Measurements from ENCODE around the gene RFTN2.
"Not testable (repeated sequence)": the region's sequence is repeated elsewhere in the genome, so short reads cannot be mapped to it uniquely, and the experiment has no call there.

RFTN2 gene

DNA sequence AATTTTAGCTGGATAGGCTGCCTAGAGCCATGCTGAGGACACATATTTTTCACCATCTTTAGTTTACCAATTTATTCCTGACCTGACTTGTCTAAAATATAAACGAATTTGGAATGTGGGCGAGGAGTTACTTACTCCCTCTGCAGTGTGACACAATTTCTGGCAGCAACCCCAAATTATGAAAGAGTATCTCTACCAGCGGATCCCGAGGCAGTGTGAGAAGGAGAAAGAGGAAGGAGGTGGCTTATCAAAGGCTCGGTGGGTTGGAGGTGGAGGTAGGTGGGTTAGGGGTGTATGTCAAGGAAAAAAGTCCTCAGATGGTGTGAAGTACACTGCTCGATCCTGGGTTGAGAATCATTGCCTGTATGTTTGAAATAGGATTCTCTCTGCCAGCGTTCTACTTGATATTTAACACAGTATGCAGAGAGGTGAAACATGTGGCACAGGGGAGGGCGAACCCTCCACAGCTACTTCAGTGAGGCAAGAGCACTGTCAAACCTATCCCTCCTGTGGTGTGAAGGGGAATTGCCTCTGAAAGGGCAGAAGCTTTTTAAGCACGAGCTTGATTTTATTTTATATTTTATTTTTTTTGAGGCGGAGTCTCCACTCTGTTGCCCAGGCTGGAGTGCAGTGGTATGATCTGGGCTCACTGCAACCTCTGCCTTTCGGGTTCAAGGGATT lies 76.0 kb downstream of the RFTN2 start:
- no peak for DNase-seq

DNA sequence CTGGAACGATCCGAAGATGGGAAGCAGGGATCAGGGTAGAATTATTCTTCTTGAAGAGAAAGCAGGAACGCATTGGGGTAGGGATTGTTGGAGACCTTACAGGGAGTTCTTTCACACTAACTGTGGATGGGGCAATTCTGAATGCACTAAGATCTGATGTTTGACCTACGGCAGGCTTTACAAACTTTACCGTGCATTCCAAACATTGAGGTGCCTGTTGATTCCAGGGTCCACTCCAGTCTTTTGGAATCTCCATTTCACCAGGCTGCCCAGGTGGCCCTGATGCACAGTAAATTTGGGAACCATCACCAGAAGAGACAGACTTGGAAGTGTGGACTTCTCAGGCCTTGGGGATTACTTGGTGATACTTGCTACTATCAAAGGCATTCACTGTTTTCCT lies 76.9 kb downstream of the RFTN2 start:
- no peak for DNase-seq

DNA sequence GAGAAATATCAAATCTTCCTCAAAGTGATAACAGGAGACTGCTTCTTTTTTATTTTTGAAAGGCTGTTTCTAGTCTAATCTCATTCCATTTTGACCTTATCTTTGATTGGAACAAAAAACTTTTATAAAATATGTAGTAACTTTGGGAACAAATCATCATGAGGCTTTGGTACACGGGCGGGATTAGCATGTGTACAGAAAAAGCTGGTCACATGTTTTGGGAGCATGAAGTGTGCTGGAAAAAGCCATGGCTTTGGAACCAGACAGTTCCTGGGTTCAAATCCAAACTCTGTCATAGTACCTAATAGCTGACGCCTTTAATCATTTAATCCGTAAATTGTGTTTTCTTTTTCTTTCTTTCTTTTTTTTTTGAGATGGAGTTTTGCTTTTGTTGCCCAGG lies 78.2 kb downstream of the RFTN2 start:
- no peak for DNase-seq

DNA sequence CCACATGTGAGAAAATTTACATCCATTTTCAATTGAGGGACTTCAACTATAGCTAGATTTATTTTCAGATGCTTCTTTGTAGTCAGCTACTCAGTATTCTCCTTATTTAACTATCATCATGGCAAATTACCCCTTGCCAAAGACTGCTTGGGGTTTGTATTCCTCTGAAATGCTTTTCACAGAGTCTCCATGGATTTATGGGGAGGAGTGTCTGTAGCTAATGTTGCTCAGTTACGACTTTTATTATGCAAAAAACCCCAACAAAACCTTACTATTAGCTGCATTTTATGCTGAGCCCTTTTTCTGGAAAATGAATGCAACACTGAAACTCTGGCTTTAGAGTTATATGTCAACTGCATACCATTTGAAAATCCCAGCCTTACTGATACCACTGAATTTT lies 78.6 kb downstream of the RFTN2 start:
- DNase-seq: no peak

DNA sequence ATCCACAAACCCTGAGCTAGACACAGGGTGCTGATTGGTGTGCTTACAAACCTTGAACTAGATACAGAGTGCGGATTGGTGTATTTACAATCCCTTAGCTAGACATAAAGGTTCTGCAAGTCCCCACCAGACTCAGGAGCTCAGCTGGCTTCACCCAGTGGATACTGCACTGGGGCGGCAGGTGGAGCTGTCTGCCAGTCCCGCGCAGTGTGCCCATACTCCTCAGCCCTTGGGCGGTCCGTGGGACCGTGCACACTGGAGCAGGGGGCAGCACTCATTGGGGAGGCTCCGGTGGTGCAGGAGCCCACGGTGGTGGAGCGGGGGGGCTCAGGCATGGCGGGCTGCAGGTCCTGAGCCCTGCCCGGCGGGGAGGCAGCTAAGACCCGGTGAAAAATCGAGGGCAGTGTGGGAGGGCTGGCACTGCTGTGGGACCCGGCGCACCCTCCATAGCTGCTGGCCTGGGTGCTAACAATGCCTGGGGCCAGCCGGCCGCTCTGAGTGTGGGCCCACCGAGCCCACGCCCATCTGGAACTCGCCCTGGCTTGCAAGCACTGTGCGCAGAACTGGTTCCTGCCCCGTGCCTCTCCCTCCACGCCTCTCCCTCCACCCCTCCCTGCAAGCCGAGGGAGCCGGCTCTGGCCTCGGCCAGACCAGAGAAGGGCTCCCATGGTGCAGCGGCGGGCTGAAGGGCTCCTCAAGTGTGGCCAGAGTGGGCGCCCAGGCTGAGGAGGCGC lies 83.9 kb downstream of the RFTN2 start:
- no peak for DNase-seq

DNA sequence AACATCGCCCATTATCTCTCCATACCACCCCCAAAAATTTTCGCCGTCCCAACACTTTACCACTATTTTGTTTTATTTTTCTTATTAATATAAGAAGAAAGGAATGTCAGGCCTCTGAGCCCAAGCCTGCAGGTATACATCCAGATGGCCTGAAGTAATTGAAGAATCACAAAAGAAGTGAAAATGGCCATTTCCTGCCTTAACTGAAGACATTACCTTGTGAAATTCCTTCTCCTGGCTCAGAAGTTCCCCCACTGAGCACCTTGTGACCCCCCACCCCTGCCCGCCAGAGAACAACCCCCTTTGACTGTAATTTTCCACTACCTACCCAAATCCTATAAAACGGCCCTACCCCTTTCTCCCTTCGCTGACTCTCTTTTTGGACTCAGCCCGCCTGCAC lies 88.1 kb downstream of the RFTN2 start:
- DNase-seq: not testable (repeated sequence)

DNA sequence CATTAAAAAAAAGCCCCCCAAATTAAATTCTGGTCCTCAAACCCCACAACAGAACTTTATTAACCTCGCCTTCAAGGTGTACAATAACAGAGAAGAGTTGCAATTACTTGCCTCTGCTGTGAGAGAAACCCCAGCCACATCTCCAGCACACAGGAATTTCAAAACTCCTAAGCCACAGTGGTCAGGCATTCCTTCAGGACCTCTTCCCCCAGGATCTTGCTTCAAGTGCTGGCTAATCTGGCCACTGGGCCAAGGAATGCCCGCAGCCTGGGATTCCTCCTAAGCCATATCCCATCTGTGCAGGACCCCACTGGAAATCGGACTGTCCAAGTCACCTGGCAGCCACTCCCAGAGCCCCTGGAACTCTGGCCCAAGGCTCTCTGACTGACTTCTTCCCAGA lies 95.2 kb downstream of the RFTN2 start:
- not testable (repeated sequence) for DNase-seq

DNA sequence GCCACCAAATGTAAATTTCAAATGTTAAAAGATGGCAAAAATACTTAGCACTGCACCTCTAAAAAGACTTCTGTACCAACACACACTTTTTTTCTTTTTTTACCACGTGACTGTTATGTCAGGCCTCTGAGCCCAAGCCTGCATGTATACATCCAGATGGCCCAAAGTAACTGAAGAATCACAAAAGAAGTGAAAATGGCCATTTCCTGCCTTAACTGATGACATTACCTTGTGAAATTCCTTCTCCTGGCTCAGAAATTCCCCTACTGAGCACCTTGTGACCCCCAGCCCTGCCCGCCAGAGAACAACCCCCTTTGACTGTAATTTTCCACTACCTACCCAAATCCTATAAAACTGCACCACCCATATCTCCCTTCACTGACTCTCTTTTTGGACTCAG lies 97.1 kb downstream of the RFTN2 start:
- not testable (repeated sequence) for DNase-seq

DNA sequence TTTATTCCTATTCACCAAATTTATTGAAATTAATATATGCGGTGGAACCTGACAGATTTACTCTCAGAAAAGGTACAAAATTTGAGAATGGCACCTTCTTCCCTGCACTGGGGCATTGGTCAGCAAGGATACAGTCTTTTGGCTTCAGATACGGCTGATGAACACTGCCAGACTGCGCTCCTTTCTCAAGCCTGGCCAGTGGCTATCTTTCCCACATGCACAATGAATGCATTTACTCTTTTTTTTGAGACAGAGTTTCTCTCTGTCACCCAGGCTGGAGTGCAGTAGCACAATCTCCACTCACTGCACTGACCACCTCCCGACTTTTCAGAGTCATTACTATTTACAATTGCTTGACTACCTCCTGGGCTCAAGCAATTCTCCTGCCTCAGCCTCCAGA lies 97.9 kb downstream of the RFTN2 start:
- no peak for DNase-seq

DNA sequence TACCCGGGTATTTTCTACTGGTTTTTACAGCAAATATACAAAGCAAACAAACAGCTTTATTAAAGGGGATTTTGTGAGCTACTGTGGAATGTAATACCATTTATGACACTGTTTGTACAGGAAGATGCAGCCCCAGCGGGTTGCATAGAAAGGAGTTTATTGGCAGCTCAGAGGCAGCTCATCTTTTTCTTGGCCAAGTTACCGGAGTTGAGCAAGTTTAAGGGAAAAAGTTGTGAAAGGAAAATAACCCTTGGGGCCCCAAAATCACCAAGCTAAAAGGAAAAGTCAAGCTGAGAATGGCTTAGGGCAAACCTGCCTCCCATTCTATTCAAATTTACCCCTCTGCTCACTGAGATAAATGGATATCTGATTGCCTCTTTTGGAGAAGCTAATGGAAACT lies 98.8 kb downstream of the RFTN2 start:
- no peak for DNase-seq

DNA sequence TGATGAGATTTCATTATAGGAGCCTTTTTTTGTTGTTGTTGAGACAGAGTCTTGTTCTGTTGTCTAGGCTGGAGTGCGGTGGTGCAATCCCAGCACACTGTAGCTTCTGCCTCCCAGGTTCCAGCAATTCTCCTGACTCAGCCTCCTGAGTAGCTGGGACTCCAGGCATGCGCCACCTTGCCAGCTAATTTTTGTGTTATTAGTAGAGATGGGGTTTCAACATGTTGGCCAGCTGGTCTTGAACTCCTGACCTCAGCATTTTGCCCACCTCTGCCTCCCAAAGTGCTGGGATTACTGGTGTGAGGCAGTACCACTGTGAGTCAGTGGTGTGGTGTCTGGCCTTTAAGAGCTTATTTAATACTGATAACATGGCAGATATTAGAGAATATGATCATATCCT lies 99.4 kb downstream of the RFTN2 start:
- DNase-seq: no peak

DNA sequence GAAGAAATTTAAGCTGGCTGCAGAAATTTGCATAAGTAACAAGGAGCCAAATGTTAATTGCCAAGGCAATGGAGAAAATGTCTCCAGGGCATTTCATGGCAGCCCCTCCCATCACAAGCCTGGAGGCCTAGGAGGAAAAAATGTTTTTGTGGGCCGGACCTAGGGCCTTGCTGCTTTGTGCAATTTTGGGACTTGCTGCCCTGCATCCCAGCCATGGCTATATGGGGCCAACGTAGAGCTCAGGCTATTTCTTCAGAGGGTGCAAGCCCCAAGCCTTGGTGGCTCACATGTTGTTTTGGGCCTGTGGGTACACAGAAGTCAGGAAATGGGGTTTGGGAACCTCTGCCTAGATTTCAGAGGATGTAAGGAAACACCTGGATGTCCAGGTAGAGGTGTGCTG lies 101.8 kb downstream of the RFTN2 start:
- no peak for DNase-seq

DNA sequence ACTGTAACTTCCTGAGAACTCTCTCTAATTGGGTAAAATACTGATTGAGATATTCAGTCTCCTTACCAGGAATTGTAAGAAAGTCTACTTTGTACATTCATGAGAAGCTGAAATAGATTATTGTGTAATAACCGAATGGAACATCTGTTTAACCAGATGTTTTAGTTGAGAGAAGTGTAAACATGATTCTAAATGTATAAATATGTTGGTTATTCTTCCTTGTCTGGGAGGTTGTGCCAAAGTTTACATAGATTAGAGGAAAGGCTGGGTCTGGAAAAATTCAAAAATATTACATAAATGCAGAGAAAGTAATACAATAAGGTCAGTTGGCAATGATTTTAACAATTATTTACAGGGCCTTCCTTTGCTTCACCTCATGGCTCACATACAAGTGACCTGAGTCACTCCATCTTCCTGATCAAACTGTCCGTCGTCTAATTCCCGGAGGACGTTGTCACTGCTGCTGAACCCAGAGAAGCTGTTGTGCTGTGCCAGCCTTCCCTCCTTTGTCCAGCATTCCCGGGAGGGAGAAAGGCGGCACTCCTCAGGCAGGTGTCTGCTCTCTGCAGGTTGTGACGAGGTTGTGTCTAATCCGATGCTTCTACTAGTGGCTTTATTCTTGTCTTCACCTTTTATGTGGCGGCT lies 103.6 kb downstream of the RFTN2 start:
- DNase-seq: no peak

DNA sequence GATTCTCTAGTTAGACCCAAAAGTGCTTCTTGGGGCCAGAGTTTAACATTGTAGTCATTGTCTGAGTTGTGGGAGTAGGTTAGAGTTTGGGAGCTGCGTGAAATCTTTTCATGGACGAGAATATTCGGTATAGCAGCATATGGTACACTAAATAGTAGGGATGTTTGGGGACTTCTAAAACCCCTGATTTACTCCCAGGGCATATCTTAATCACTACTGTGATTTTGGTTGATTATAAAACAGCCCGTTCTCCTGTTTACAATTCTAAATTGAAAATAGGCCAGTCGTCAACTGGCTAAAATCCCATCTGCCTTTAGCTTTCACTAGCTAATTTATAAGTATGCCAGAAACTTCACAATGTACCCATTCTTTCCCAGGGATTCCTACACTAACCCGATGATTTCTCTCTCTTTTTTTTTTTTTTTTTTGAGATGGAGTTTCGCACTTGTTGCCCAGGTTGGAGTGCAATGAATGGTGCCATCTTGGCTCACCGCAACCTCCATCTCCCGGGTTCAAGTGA lies 115.2 kb downstream of the RFTN2 start:
- DNase-seq: no peak

DNA sequence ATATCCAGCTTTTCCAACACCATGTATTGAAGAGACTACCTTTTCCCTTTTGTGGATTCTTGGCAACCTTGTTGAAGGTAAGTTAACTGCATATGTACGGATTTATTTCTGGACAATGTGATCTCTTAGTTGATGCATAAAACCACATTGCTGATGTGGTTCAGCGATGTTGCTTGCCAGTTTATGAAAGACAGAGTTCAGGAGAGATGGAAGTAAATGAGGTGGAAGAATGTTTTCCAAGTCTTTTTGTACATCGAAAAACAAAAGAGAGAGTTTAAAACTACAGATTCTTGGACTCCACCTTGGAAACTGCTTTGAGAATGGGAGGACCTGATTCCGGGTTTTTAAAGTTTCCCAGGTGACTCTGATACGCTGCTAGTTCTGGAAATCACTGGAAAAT lies 115.7 kb downstream of the RFTN2 start:
- no peak for DNase-seq

DNA sequence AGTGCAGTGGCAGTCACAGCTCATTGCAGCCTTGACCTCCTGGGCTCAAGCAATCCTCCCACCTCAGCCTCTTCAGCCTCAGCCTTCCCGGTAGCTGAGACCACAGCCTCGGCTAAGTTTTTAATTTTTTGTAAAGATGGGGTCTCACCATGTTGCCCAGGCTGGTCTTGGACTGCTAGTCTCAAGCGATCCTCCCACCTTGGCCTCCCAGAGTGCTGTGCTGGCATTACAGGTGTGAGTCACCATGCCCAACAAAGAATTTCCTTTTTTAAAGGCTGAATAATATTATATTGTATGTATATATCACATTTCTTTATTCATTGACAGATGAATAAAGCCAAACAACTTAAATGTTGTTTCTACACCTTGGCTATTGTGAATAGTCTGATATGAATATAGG lies 117.0 kb downstream of the RFTN2 start:
- DNase-seq: no peak

DNA sequence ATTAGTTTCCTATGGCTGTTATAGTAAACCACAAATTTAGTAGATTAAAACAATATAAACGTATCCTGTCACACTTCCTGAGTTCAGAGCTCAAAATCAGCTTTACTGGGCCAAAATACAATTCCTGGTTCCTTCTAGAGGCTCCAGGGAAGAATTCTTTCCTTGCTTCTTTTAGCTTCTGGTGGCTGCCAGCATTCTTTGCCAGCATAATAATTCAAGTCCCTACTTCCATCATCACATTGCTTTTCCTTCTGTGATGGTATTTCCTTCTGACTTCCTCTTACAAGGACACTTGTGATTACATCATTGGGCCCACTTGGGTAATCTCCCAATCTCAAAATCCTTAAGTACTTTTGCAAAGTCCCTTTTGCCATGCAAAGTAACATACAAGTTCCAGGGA lies 118.9 kb downstream of the RFTN2 start:
- DNase-seq: no peak

DNA sequence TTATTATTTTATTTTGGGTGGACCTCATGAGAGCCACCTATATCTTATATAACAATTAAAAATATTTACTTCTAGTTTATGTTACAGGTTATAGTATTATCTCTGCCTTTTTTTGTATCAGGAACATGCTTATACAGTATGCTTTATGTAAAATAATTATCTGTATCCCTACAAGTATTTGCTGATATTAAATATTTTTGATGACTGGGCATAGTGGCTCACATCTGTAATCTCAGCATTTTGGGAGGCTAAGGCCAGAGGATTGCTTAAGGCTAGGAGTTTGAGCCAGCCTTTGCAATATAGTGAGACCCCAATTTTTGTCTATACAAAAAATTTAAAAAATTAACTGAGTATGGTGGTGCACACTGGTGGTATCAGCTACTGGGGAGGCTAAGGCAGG lies 119.9 kb downstream of the RFTN2 start:
- no peak for DNase-seq

DNA sequence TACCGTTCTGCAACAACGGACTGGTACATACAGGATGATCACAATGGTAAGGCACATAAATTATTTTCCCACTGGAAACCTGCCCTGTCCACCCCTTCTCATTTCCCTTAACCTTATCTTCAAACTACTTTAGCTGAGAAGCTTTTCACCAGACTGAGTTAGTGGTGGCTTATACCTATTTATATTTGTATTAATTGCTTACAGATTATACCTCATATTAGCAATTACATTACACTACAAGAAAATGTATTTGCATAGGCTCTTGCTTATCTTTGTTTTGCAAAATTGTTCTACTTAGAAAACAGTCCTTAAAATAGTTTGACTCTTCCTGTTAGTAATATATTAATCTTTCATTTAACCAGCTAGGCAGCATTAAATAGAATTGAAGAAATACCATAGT lies 124.1 kb downstream of the RFTN2 start:
- not testable (repeated sequence) for DNase-seq

DNA sequence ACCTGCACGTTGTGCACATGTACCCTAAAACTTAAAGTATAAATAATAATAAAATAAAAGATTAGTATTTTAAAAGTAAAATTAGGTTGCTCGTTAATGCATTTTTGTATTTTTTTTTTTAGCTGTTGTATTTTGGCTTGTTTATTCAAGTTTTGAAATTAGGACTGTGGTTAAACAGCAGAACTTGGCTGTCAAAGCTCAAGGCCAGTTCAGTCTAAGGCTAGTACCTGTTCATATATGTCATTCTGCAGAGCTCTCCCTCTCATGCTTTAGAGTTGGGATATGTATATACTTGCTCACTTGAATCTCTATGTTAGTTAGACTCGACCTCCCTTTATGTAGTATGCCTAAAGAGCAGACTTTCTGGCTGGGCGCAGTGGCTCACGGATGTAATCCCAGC lies 126.8 kb downstream of the RFTN2 start:
- DNase-seq: no peak

DNA sequence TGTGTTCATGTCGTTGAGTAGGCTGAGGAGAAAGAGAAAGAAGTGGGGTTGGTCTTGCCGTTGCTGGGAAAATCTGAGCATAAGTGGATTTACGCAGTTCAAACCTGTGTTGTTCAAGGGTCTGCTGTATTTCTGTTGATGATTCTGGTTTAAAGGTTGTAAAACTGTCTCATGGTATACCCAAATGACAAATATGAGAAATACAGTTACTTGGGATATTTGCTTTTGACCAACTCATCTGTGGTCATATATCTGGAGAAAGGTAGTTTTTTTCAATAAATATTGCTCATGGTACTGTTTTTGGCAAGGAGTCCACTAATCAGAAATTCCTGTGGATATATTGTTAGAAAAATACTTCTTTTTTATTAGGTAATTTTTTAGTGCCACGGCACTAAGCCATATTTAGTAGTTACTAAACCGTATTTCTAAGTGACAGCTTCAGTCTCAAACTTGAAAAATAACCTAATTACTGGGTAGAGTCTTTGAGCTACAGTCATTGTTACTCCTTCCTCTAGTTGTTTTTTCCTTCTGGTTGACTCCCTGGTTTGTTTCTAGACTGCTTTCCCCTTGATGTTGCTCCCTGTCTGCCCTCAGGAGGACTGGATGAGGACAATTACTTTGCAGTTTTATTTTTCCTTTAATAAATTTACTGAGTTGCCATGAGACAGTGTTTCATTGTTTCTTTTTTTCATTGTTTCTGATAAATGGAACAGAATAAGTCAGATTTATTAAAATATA lies 128.1 kb downstream of the RFTN2 start:
- no peak for DNase-seq

DNA sequence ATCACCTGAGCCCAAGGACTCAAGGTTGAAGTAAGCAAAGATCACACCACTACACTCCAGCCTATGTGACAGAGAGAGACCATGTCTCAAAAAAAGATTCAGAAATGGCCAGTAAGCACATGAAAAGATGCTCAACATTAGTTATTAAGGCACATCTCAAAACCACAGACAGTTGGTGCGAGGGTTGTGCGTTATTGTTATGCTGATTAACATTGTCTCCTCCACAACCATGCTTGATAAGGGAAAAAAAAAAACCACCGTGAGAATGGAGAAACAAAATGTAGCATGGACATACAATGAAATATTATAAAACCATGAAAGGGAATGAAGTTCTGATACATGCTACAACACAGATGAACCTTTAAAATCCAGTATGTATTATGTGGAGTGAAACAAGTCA lies 132.2 kb downstream of the RFTN2 start:
- no peak for DNase-seq

DNA sequence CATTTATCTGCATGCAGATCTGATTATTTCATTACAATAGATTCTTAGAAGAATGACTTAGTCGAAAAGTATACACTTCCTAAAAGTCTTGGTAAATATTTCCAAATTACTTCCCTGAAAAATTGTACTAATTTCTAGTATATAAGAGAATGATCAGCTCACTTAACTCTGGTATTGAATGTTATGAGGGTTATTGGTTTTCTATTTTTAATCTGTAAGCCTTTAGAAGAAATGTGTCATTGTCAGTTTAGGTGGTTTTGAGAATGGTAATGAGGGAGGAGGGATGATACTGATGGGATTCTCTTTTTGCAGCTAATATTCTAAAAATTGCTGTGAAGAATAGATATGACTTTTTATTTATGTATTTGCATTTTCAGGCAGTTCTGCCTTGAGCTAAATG lies 135.7 kb downstream of the RFTN2 start:
- no peak for DNase-seq

All from activated CD8-positive, alpha-beta memory T cell treated with anti-CD3 and anti-CD28 coated beads for 24 hours (primary cell).